Mesenteric fat pad (tissue), 1 donor: ENCODE measurements around the gene TRIM60. TPM values are rescaled to one million over a fixed set of nuclear protein-coding genes. Genes with fewer than 3 reads are reported as not detected.
"Not testable (repeated sequence)": the region's sequence is repeated elsewhere in the genome, so short reads cannot be mapped to it uniquely, and the experiment has no call there.

Experiments used
- DNase-seq: peaks from one replicate; pipeline ENCODE4 v3.0.0-alpha.2; 2020; ENCODE audit warnings: low spot score
- total RNA-seq: library from RNA; stranded (reverse); fragmentation: NEBNext Ultra II Directional; extraction: Animal tissue kit (Norgen Biotek cat#: 25700); gene quantifications from one replicate; pipeline ENCODE4 v1.2.1, GENCODE V29; 2021
- donor health status: DM: yes; HTN: yes; CAD: no.

The TRIM60 gene
- total RNA-seq, 1 donor from 2014 or later = not detected

DNA sequence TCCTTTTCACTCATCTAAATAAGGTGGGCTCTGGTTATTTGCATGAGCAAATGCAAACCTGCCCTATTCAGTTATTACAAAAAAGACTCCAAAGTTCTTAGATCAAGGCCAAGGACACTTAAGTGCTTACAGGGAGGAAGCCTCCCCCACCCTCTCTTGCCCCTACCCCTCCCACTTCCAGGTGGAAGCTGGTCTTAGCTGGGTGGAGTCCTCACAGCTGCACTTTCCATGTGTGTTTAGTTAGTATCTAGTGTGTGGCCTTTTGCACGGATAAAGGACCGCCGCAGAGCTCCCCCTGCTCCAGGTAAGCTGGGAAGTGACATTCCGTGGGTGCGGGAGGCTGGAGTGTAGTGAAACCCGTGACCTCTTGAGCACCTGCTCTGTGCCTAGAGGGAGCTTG is 21.8 kb downstream of the TRIM60 start, which contains the start of gene TRIM75:
TRIM75 (plus strand) TSS at position 222 of the 400 bp plus-strand sequence. CDS start 5,282 bp downstream, outside the sequence.
- no peak for DNase-seq

DNA sequence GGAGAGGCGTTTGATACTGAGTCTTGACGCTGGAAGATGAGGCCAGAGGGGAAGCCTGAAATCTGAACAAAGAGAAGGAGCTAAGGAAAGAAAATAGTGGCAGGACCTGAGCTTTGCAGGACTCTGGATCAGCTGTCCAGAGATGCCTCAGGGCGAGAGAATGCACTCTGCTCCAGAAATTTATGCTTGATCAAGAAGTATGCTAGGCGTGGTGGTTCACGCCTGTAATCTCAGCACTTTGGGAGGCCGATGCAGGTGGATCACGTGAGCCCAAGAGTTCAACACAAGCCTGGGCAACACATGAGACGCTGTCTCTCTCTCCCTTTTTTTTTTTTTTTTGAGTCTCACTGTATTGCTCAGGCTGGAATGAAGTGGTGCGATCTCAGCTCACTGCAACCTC is 23.8 kb downstream of the TRIM60 start:
- no peak for DNase-seq

DNA sequence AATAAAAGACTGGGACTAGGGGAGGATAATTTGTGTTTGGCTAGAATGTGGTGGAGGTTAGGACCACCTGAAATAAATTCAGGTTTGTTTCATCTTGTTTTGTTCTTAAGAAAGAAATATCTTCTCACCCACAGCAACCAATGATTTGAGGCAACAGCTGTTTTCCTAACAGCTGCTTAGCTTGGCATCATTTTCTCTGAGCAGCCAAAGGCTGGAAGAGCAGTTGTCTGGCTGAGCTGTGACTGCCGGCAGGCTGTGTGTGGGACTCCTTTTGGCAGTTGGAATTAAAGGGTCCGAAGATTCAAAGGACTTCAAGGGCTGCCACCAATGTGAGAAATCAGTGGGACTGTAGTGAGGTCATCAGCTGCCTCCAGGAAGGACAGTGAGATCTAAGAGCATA is 26.9 kb downstream of the TRIM60 start:
- no peak for DNase-seq

DNA sequence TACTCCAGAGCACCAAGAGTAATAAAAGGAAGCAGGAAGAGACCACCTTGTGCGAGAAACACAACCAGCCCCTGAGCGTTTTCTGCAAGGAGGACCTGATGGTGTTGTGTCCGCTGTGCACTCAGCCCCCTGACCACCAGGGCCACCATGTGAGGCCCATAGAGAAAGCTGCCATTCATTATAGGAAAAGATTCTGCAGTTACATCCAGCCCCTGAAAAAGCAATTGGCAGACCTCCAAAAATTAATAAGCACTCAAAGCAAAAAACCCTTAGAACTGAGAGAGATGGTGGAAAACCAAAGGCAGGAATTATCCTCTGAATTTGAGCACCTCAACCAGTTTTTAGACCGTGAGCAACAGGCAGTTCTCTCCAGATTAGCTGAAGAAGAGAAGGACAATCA is 27.6 kb downstream of the TRIM60 start:
- DNase-seq = no peak

DNA sequence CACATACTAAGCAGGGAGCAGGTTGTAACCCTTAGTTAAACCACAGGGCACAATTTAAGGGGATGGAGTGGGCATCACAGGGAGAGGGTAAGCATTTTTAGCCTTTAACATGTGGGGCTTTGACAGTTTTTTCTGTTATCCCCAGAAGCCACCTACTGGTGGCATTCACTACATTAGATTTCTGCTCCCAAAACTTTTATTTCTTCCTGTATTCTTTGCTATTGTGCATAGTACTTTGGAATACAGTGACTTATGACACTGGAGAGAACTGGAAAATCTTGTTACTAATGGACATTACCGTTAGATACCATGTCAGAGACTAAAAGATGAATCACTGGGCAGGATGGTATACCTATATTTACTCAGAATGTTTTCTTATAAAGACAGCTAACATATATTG is 29.1 kb downstream of the TRIM60 start:
- no peak for DNase-seq

DNA sequence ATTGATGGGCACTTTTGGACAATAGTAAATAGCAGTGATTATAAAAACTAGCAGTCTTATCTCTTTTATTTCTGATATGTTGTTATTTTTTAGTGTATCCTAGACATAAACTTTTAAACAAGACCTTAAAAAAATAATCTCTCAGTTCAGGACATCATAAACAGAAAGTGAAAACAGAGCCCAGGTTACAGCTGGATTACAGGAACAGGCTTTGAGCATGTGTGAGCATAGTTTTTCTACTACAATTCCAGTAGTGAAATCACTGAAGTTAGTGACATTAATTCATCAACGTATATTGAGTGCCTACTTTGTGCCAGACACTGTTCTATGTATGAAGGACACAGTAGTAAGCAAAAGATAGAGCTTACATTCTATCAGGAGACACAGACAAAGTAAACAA is 38.8 kb downstream of the TRIM60 start:
- DNase-seq = no peak

DNA sequence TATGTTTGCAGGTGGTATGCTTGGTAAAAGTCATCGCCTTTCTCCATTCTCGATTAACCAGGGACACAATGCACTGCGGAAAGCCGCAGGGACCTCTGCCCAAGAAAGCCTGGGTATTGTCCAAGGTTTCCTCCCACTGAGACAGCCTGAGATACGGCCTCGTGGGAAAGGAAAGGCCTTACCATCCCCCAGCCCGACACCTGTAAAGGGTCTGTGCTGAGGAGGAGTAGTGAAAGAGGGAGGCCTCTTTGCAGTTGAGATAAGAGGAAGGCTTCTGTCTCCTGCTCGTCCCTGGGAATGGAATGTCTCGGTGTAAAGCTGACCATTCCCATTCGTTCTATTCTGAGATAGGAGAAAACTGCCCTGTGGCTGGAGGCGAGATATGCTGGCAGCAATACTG is 41.5 kb downstream of the TRIM60 start:
- not testable (repeated sequence) for DNase-seq

DNA sequence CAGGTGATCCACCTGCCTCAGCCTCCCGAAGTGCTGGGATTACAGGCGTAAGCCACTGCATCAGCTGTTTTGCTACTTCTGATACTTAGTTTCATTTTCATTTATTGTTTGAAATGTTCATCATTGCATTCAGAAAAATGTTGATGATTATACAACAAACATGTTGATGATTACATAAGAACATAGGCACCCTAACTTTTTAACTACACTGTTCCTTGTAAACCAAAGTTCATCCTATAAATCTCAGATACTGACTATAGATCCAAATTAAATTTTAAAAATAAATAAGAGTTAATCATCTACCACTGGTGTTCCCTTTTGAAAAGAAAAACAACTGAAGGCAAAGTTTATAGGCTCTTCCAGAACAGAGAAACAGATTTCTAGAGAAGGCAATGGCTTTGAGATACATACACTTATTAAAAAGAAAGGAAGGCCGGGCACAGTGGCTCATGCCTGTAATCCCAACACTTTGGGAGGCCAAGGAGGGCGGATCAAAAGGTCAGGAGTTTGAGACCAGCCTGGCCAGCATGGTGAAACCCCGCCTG is 45.3 kb downstream of the TRIM60 start:
- DNase-seq = no peak

DNA sequence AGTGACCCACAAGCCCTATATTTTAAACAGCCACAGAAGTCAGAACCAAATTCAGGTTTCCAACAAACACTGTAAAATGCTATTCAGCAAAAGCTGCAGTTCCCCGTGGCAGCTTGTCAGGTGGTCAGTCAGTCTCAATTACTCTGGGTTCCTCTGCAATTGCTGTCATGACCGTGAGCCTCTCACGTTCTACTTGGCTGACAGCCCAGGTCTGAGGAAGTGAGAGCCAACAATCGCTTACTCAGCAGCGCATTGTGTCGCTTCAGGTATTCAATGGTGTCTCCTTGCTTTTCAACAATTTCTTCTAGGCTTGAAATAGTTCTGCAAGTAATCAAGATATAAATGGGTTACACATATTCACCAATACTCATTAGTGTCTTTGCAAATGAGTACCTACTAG is 47.7 kb downstream of the TRIM60 start:
- no peak for DNase-seq

DNA sequence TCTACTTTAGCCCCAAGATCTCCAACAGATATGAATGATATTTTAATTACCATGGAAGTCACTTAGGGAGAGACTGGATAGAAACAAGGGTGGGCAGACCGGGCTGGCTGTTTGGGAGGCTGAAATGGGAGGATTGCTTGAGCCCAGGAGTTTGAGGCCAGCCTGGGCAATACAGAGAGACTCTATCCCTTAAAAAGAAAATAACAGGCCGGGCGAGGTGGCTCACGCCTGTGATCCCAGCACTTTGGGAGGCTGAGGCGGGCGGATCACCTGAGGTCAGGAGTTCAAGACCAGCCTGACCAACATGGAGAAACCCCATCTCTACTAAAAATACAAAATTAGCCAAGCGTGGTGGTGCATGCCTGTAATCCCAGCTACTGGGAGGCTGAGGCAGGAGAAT is 53.0 kb downstream of the TRIM60 start:
- not testable (repeated sequence) for DNase-seq

DNA sequence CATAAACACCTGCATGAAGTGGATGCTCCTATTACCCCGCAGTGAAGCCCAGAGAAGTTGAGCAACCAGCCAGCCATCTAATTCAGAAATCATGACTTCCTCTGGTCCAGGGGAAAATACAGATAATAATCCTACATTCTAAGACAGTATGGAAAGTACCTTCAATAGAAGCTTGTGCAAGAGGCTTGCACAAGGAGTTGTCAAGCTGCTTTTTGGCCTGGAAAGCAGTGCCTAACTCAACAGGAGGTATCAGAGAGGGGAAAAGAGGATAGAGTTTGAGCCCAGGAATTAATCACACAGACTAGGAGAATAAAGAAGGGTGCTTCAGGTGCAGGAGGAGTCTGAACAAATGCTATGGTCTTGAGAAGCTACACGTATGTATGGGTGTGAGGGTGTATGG is 54.1 kb downstream of the TRIM60 start:
- no peak for DNase-seq

DNA sequence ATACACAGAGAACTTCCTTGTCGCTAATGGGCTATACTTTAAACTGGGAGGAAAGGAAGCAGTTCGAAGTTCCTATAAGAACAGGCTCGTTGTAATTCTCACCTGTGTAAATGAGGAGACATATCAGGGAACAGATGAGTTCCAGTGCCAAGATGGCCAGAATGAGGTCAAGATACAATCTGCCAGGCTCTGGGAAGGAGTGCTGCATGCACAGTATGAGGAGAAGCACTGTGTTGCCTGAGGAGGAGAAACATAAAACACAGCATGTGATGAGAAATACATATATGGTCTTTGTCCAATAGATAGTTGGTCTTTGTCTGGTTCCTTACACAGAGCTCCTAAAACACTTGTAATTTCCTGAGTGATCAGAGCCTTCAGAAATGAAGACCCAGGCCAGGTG is 56.6 kb downstream of the TRIM60 start:
- DNase-seq = no peak

Other genes starting within 250 kb of the TRIM60 start
- not detected for gene APELA, start 154.8 kb upstream of the TRIM60 start, total RNA-seq
- 2.1 TPM for gene TRIM61, start 54.3 kb upstream of the TRIM60 start, total RNA-seq
- not detected for gene TRIM75, start 21.9 kb downstream of the TRIM60 start, total RNA-seq
- 27.6 TPM for gene TMEM192, start 80.9 kb downstream of the TRIM60 start, total RNA-seq
- gene KLHL2, start 175.6 kb downstream of the TRIM60 start, total RNA-seq = 30.8 TPM